Measurements from ENCODE around the gene ST7.

ST7 gene

GRCh38 chr7:117205873-117206272 is 252.6 kb downstream of the ST7 start:
- Histone ChIP-seq H3K4me3 (no peak overlapping the region), H3K27ac (no peak overlapping the region), H3K36me3 (peaks cover 13 to 15% (median 13%) of the 10 kb centered on the region in 3 donors), H3K27me3 (no peaks in the 10 kb centered on the region), H3K4me1 (no peaks in the 10 kb centered on the region), H3K9me3 (no peaks in the 10 kb centered on the region)
- DNase-seq: no peak
- no peak for TF ChIP-seq CTCF (IDR thresholded peaks at IDR 0.05)
- intact Hi-C loops (cut with DNase I; ENCODE audit: low total_unique reads): no loop called here

- no peak for TF ChIP-seq CTCF (IDR thresholded peaks at IDR 0.05)
- intact Hi-C loops (cut with DNase I; ENCODE audit: low total_unique reads): no loop called here
- Histone ChIP-seq H3K27me3 (no peaks in the 10 kb centered on the region), H3K36me3 (peaks cover 11 to 17% (median 13%) of the 10 kb centered on the region in 3 donors), H3K4me3 (no peak overlapping the region), H3K27ac (no peak overlapping the region), H3K9me3 (no peaks in the 10 kb centered on the region), H3K4me1 (no peaks in the 10 kb centered on the region)
- DNase-seq: no peak
Observed at GRCh38 chr7:117208257-117208656, 255.0 kb downstream of the ST7 start.

- TF ChIP-seq CTCF (IDR thresholded peaks at IDR 0.05): no peak
- no peaks in the 10 kb centered on the region for H3K4me1 ChIP-seq
- H3K9me3 ChIP-seq: no peaks in the 10 kb centered on the region
- no peaks in the 10 kb centered on the region for H3K27me3 ChIP-seq
- no peak overlapping the region for H3K27ac ChIP-seq
- peaks cover 11 to 17% (median 13%) of the 10 kb centered on the region in 3 donors for H3K36me3 ChIP-seq
- intact Hi-C loops (cut with DNase I; ENCODE audit: low total_unique reads): no loop called here
- no peak overlapping the region for H3K4me3 ChIP-seq
- no peak for DNase-seq
Observed at GRCh38 chr7:117210397-117210796, 257.1 kb downstream of the ST7 start.

- Histone ChIP-seq H3K4me1 (no peaks in the 10 kb centered on the region), H3K27ac (no peak overlapping the region), H3K9me3 (no peaks in the 10 kb centered on the region), H3K36me3 (peaks cover 11 to 17% (median 13%) of the 10 kb centered on the region in 3 donors), H3K27me3 (no peaks in the 10 kb centered on the region), H3K4me3 (no peak overlapping the region)
- DNase-seq: no peak
- intact Hi-C loops (cut with DNase I; ENCODE audit: low total_unique reads): no loop called here
- TF ChIP-seq CTCF (IDR thresholded peaks at IDR 0.05): no peak
Observed at GRCh38 chr7:117210908-117211307, 257.6 kb downstream of the ST7 start.

- no peak overlapping the region for H3K27ac ChIP-seq
- intact Hi-C loops (cut with DNase I; ENCODE audit: low total_unique reads): no loop called here
- peaks cover 11 to 17% (median 13%) of the 10 kb centered on the region in 3 donors for H3K36me3 ChIP-seq
- no peak for TF ChIP-seq CTCF (IDR thresholded peaks at IDR 0.05)
- no peaks in the 10 kb centered on the region for H3K4me1 ChIP-seq
- no peaks in the 10 kb centered on the region for H3K27me3 ChIP-seq
- DNase-seq: no peak
- no peak overlapping the region for H3K4me3 ChIP-seq
- no peaks in the 10 kb centered on the region for H3K9me3 ChIP-seq
Observed at GRCh38 chr7:117211614-117212013, 258.3 kb downstream of the ST7 start.

Measured in tibial artery (tissue), 4 donors.